ENCODE data around the gene SDF4.
A peak's percentile ranks its signal among the peaks of the same experiment; 100 is the strongest.

The SDF4 gene

DNA sequence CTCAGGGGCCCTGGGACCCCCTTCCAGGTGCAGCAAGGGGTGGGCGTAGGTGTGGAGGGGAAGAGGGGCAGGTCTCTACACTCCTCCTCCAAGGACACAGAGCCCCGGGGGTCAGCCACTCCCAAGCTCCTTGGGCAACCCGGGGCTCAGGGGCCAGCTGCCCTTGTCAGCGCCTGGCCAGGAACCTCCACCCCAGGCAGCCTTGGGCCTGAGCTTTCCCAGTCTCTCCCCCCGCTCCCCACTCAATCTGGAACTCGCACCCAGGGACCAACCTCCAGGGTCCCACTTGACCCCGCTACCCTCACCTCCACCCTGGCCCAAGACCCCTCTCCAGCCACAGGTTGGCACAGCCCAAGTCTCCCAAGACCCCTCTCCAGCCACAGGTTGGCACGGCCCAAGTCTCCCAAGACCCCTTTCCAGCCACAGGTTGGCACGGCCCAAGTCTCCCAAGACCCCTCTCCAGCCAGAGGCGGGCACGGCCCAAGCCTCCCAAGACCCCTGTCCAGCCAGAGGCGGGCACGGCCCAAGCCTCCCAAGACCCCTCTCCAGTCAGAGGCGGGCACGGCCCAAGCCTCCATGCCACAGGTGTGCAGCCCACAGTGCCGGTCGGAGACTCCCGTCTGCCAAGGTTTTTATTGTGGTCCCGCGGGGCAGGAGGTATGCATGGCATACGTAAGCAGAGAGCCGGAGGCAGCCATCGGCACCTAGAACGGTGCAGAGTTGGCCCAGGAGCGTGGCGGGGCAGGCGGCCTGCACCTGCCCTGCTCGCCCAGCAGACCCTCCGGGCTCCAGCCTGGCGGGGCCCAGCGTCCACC lies 20.9 kb downstream of the SDF4 start:
- DNase-seq (ENCODE audit: low spot score): no peak
- H2BK5ac ChIP-seq (ENCODE audit: low read length): peak overlapping the region; percentile 53
- no peak overlapping the region for H3K4ac ChIP-seq (ENCODE audit: low read length)
- H3K4me2 ChIP-seq (ENCODE audit: insufficient read depth, low read length, poor library complexity, severe bottlenecking): no peak overlapping the region
- H3K27me3 ChIP-seq (ENCODE audit: control insufficient read depth in 3 of 3, insufficient read depth in 3 of 3, low read depth in 1 of 3, low read length in 3 of 3): peaks cover 0 to 17% (median 14%) of the 10 kb centered on the region in 3 experiments
- no peak overlapping the region for H2AFZ ChIP-seq (ENCODE audit: low read length)
- H3K18ac ChIP-seq (ENCODE audit: low read length): peak overlapping the region; percentile 38
- H3K79me1 ChIP-seq (ENCODE audit: low read depth, low read length): peaks cover 4% of the 10 kb centered on the region
- H3K9ac ChIP-seq (ENCODE audit: low read depth, low read length, poor library complexity): peak overlapping the region; percentile 44
- H3K27ac ChIP-seq (replicated peaks; ENCODE audit: low read length): no peak overlapping the region
- peak overlapping the region; percentile 21 for H3K14ac ChIP-seq (ENCODE audit: low read length)
- peaks cover 3 to 5% of the 10 kb centered on the region in 2 donors for H3K4me1 ChIP-seq (ENCODE audit: control insufficient read depth in 2 of 2, insufficient read depth in 1 of 2, low read depth in 1 of 2, low read length in 2 of 2)
- no peaks in the 10 kb centered on the region for H3K9me3 ChIP-seq (replicated peaks in 1 of 2; ENCODE audit: control insufficient read depth in 2 of 2, insufficient read depth in 1 of 2, low read depth in 1 of 2, low read length in 2 of 2)
- WGBS, 2 donors (ENCODE audit: extremely low coverage in 2 of 2, insufficient read length in 2 of 2, insufficient replicate concordance in 1 of 2): no CpG with 5 or more reads among the region's 31 CpGs
- H2AK5ac ChIP-seq (ENCODE audit: low read depth, low read length): peak overlapping the region; percentile 75
- no peak overlapping the region for H4K91ac ChIP-seq (ENCODE audit: low read depth, low read length, poor library complexity)
- H2BK12ac ChIP-seq (ENCODE audit: low read length): no peak overlapping the region
- H3K36me3 ChIP-seq (replicated peaks in 1 of 2; ENCODE audit: control insufficient read depth in 2 of 2, insufficient read depth in 2 of 2, low read length in 2 of 2): peaks cover 0 to 5% of the 10 kb centered on the region in 2 donors
- no peak overlapping the region for H4K8ac ChIP-seq (ENCODE audit: low read depth, low read length)
- H2BK120ac ChIP-seq (ENCODE audit: low read depth, low read length): no peak overlapping the region
- H3K4me3 ChIP-seq (ENCODE audit: low read length in 2 of 2): no peak overlapping the region
- H3K23ac ChIP-seq (ENCODE audit: low read depth, low read length, poor library complexity): no peak overlapping the region
- peak overlapping the region; percentile 83 for H2BK15ac ChIP-seq (ENCODE audit: low read length)

DNA sequence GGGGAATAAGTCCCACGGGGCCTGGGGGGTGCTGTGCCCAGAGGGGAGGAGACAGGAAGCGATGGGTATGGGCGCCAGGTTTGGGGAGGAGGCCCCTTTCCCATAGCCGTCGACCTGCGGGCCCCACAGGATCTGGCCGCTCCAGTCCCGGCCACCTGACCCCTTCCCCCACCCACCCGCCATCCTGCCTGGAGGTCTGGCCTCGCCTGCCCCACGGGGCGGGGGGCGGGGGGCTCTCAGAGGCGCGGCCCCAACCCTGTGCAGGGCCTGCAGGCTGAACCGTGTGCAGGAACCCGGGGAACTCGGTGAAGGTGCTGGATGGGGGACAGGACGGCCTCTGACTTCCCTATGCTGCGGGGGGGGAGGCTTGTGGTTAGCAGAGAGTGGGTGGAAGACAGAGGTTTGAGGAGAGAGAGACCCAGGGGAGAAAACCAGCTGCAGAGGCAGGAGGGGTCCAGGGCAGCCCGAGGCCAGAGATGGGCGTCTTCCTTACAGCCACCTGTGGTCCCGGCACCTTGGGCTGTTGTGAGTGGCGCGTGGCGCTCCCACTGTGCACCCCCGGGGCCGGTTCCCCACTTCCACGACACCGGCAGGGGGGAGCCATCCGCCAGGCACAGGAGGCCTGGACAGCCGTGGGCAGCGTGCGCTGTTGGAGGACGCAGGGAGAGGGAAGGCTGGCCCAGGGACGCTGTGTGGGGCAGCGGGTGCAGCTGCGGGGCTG lies 22.9 kb downstream of the SDF4 start:
- Histone ChIP-seq H3K79me1 (ENCODE audit: low read depth, low read length) (peaks cover 4% of the 10 kb centered on the region), H2BK12ac (ENCODE audit: low read length) (peak overlapping the region; percentile 99), H3K36me3 (replicated peaks in 1 of 2; ENCODE audit: control insufficient read depth in 2 of 2, insufficient read depth in 2 of 2, low read length in 2 of 2) (no peaks in the 10 kb centered on the region), H2AFZ (ENCODE audit: low read length) (no peak overlapping the region), H3K4me3 (ENCODE audit: low read length in 2 of 2) (no peak overlapping the region), H3K9me3 (replicated peaks in 1 of 2; ENCODE audit: control insufficient read depth in 2 of 2, insufficient read depth in 1 of 2, low read depth in 1 of 2, low read length in 2 of 2) (no peaks in the 10 kb centered on the region), H3K4me1 (ENCODE audit: control insufficient read depth in 2 of 2, insufficient read depth in 1 of 2, low read depth in 1 of 2, low read length in 2 of 2) (peaks cover 5% of the 10 kb centered on the region in 2 donors), H2AK5ac (ENCODE audit: low read depth, low read length) (peak overlapping the region; percentile 95), H2BK5ac (ENCODE audit: low read length) (peak overlapping the region; percentile 48), H3K27ac (replicated peaks; ENCODE audit: low read length) (no peak overlapping the region), H2BK120ac (ENCODE audit: low read depth, low read length) (peak overlapping the region; percentile 31), H3K27me3 (ENCODE audit: control insufficient read depth in 3 of 3, insufficient read depth in 3 of 3, low read depth in 1 of 3, low read length in 3 of 3) (peaks cover 0 to 36% (median 23%) of the 10 kb centered on the region in 3 experiments), H2BK15ac (ENCODE audit: low read length) (peak overlapping the region; percentile 89), H3K18ac (ENCODE audit: low read length) (peak overlapping the region; percentile 89), H4K8ac (ENCODE audit: low read depth, low read length) (no peak overlapping the region), H3K9ac (ENCODE audit: low read depth, low read length, poor library complexity) (peak overlapping the region; percentile 38), H3K23ac (ENCODE audit: low read depth, low read length, poor library complexity) (peak overlapping the region; percentile 96), H3K4me2 (ENCODE audit: insufficient read depth, low read length, poor library complexity, severe bottlenecking) (no peak overlapping the region), H4K91ac (ENCODE audit: low read depth, low read length, poor library complexity) (no peak overlapping the region), H3K4ac (ENCODE audit: low read length) (peak overlapping the region; percentile 11), H3K14ac (ENCODE audit: low read length) (peak overlapping the region; percentile 71)
- DNase-seq (ENCODE audit: low spot score): no peak
- WGBS, 2 donors (ENCODE audit: extremely low coverage in 2 of 2, insufficient read length in 2 of 2, insufficient replicate concordance in 1 of 2): no CpG with 5 or more reads among the region's 38 CpGs

DNA sequence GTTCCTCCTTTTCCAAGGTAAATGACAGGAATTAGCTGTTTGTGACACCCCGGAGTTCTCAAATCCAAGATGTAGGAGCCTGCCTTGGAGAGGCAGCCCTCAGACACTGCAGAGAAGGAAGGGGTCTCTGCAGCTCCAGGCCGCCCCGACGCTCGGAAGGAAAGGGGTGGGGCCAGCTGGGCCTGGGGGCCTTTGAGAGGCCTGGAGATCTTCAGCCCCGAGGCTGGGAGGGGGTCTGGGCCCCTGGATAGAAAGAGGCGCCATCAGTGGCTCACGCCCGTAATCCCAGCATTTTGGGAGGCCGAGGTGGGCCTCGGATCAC lies 24.3 kb downstream of the SDF4 start:
- Histone ChIP-seq H2AFZ (ENCODE audit: low read length) (no peak overlapping the region), H2BK120ac (ENCODE audit: low read depth, low read length) (no peak overlapping the region), H3K27ac (replicated peaks; ENCODE audit: low read length) (no peak overlapping the region), H3K4ac (ENCODE audit: low read length) (no peak overlapping the region), H3K4me3 (ENCODE audit: low read length in 2 of 2) (no peak overlapping the region), H3K23ac (ENCODE audit: low read depth, low read length, poor library complexity) (no peak overlapping the region), H3K18ac (ENCODE audit: low read length) (peak overlapping the region; percentile 71), H3K4me2 (ENCODE audit: insufficient read depth, low read length, poor library complexity, severe bottlenecking) (no peak overlapping the region), H2AK5ac (ENCODE audit: low read depth, low read length) (peak overlapping the region; percentile 86), H3K79me1 (ENCODE audit: low read depth, low read length) (peaks cover 4% of the 10 kb centered on the region), H2BK15ac (ENCODE audit: low read length) (peak overlapping the region; percentile 89), H3K14ac (ENCODE audit: low read length) (no peak overlapping the region), H3K27me3 (ENCODE audit: control insufficient read depth in 3 of 3, insufficient read depth in 3 of 3, low read depth in 1 of 3, low read length in 3 of 3) (peaks cover 0 to 42% (median 23%) of the 10 kb centered on the region in 3 experiments), H4K8ac (ENCODE audit: low read depth, low read length) (no peak overlapping the region), H4K91ac (ENCODE audit: low read depth, low read length, poor library complexity) (no peak overlapping the region), H3K4me1 (ENCODE audit: control insufficient read depth in 2 of 2, insufficient read depth in 1 of 2, low read depth in 1 of 2, low read length in 2 of 2) (peaks cover 5% of the 10 kb centered on the region in 2 donors), H2BK12ac (ENCODE audit: low read length) (no peak overlapping the region), H3K9me3 (replicated peaks in 1 of 2; ENCODE audit: control insufficient read depth in 2 of 2, insufficient read depth in 1 of 2, low read depth in 1 of 2, low read length in 2 of 2) (no peaks in the 10 kb centered on the region), H3K9ac (ENCODE audit: low read depth, low read length, poor library complexity) (no peak overlapping the region), H2BK5ac (ENCODE audit: low read length) (no peak overlapping the region), H3K36me3 (replicated peaks in 1 of 2; ENCODE audit: control insufficient read depth in 2 of 2, insufficient read depth in 2 of 2, low read length in 2 of 2) (no peaks in the 10 kb centered on the region)
- no CpG with 5 or more reads among the region's 11 CpGs for WGBS, 2 donors (ENCODE audit: extremely low coverage in 2 of 2, insufficient read length in 2 of 2, insufficient replicate concordance in 1 of 2)
- DNase-seq (ENCODE audit: low spot score): no peak

DNA sequence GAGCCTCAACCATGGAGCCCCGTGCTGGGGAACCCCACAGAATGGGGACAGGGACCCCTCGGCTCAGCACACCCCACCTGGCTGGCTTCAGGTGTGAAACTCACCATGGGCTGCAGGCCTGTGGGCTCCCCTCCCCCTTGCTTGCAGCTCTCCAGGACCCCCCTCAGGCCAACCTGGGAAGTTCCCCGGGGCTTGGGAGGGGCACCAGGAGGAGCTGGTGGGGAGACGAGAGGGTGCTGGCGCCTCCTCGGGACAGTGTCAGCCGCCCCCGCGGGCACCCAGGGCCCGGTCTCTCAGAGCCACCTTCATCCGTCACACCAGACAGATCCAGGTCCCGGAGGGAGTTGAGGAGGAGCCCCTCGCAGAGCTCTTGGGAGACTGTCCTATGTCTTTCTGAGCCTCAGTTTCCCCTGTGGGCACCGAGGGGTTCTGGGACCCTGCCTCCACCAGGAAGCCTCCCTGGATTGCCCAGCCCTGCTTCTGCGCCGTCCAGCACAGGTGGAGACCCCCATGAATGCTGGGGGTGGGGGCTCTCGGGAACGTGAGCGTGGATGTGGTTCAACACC lies 24.8 kb downstream of the SDF4 start:
- no peak overlapping the region for H3K4ac ChIP-seq (ENCODE audit: low read length)
- peaks cover 0 to 42% (median 23%) of the 10 kb centered on the region in 3 experiments for H3K27me3 ChIP-seq (ENCODE audit: control insufficient read depth in 3 of 3, insufficient read depth in 3 of 3, low read depth in 1 of 3, low read length in 3 of 3)
- H3K79me1 ChIP-seq (ENCODE audit: low read depth, low read length): peaks cover 4% of the 10 kb centered on the region
- no peaks in the 10 kb centered on the region for H3K9me3 ChIP-seq (replicated peaks in 1 of 2; ENCODE audit: control insufficient read depth in 2 of 2, insufficient read depth in 1 of 2, low read depth in 1 of 2, low read length in 2 of 2)
- peak overlapping the region; percentile 66 for H2BK5ac ChIP-seq (ENCODE audit: low read length)
- peak overlapping the region; percentile 86 for H2AK5ac ChIP-seq (ENCODE audit: low read depth, low read length)
- no peak overlapping the region for H3K4me2 ChIP-seq (ENCODE audit: insufficient read depth, low read length, poor library complexity, severe bottlenecking)
- H3K36me3 ChIP-seq (replicated peaks in 1 of 2; ENCODE audit: control insufficient read depth in 2 of 2, insufficient read depth in 2 of 2, low read length in 2 of 2): no peaks in the 10 kb centered on the region
- H3K4me3 ChIP-seq (ENCODE audit: low read length in 2 of 2): no peak overlapping the region
- peak overlapping the region; percentile 89 for H2BK15ac ChIP-seq (ENCODE audit: low read length)
- H4K91ac ChIP-seq (ENCODE audit: low read depth, low read length, poor library complexity): no peak overlapping the region
- DNase-seq (ENCODE audit: low spot score): no peak
- no CpG with 5 or more reads among the region's 19 CpGs for WGBS, 2 donors (ENCODE audit: extremely low coverage in 2 of 2, insufficient read length in 2 of 2, insufficient replicate concordance in 1 of 2)
- no peak overlapping the region for H4K8ac ChIP-seq (ENCODE audit: low read depth, low read length)
- no peak overlapping the region for H3K14ac ChIP-seq (ENCODE audit: low read length)
- peak overlapping the region; percentile 71 for H3K18ac ChIP-seq (ENCODE audit: low read length)
- H2AFZ ChIP-seq (ENCODE audit: low read length): no peak overlapping the region
- no peak overlapping the region for H3K27ac ChIP-seq (replicated peaks; ENCODE audit: low read length)
- peaks cover 5% of the 10 kb centered on the region in 2 donors for H3K4me1 ChIP-seq (ENCODE audit: control insufficient read depth in 2 of 2, insufficient read depth in 1 of 2, low read depth in 1 of 2, low read length in 2 of 2)
- H2BK12ac ChIP-seq (ENCODE audit: low read length): peak overlapping the region; percentile 84
- no peak overlapping the region for H3K9ac ChIP-seq (ENCODE audit: low read depth, low read length, poor library complexity)
- H3K23ac ChIP-seq (ENCODE audit: low read depth, low read length, poor library complexity): peak overlapping the region; percentile 20
- H2BK120ac ChIP-seq (ENCODE audit: low read depth, low read length): peak overlapping the region; percentile 72

Measured in neuronal stem cell (in vitro differentiated cells).